IMR-90 (cell line): ENCODE data around the gene SEPSECS. TPM values are rescaled to one million over a fixed set of nuclear protein-coding genes. Genes with fewer than 3 reads are reported as not detected.

Experiments used
- ATAC-seq: fragments of 200-7000 bp; cut with Tn5 transposase; 2 replicates; pipeline ENCODE4 v1.9.1; 2020; ENCODE audit warnings: low read depth, mild to moderate bottlenecking, moderate library complexity
- BruUV-seq: library from RNA; stranded (reverse); fragments of 400-500 nt; replicated peaks from 2 replicates; lab custom pipeline; 2021; lab: Mats Ljungman, UMichigan
- CTCF ChIA-PET: fragments of 300-600 bp; formaldehyde crosslinking; extraction: SDS; loops from one replicate; lab custom pipeline; 2021; ENCODE audit warnings: antibody characterized with exemption; lab: Yijun Ruan, JAX
- POLR2A ChIA-PET: fragments of 300-600 bp; sonication (Branson Sonifier 250); formaldehyde crosslinking; loops from one replicate; lab custom pipeline; 2022; ENCODE audit warnings: antibody characterized with exemption; ENCODE audit not compliant: unreplicated experiment; lab: Charles Lee
- DNase-seq: peaks from one replicate; pipeline ENCODE4 v3.0.0; 2013
- H2AFZ ChIP-seq: replicated peaks from 2 replicates; pipeline ENCODE3; 2013; ENCODE audit warnings: low read length, mild to moderate bottlenecking; ENCODE audit not compliant: poor library complexity
- H2AK5ac ChIP-seq: 2 replicates; pipeline ENCODE4 v1.6.1; 2013; ENCODE audit warnings: low read depth, low read length, inconsistent platforms
- H2AK9ac ChIP-seq: replicated peaks from 2 replicates; pipeline ENCODE3; 2013; ENCODE audit warnings: mild to moderate bottlenecking, low read depth, low read length, moderate library complexity; ENCODE audit not compliant: poor library complexity
- H2BK120ac ChIP-seq: 2 replicates; pipeline ENCODE4 v1.6.1; 2013; ENCODE audit warnings: low read depth, low read length, inconsistent platforms
- H2BK15ac ChIP-seq: 3 replicates; pipeline ENCODE4 v1.6.1; 2013; ENCODE audit warnings: low read depth, low read length, inconsistent platforms
- H2BK20ac ChIP-seq: 2 replicates; pipeline ENCODE4 v1.6.1; 2013; ENCODE audit warnings: low read depth, mild to moderate bottlenecking, inconsistent platforms, low read length, moderate library complexity
- H2BK5ac ChIP-seq: 2 replicates; pipeline ENCODE4 v1.6.1; 2013; ENCODE audit warnings: mild to moderate bottlenecking, low read depth, low read length, inconsistent platforms; ENCODE audit not compliant: poor library complexity, severe bottlenecking
- H3K14ac ChIP-seq: replicated peaks from 2 replicates; pipeline ENCODE4 v1.6.1; 2013; ENCODE audit warnings: low read depth, low read length, inconsistent platforms
- H3K18ac ChIP-seq: 2 replicates; pipeline ENCODE4 v1.6.1; 2013; ENCODE audit warnings: low read depth, low read length, control low read depth
- H3K23ac ChIP-seq: 2 replicates; pipeline ENCODE4 v1.6.1; 2013; ENCODE audit warnings: low read depth, low read length, inconsistent platforms
- H3K27ac ChIP-seq: 2 replicates; pipeline ENCODE4 v1.5.1; 2013; ENCODE audit warnings: mild to moderate bottlenecking, control low read depth, low read length; ENCODE audit not compliant: insufficient read depth
- H3K27me3 ChIP-seq: 2 replicates; pipeline ENCODE4 v1.6.1; 2013; ENCODE audit warnings: low read length; ENCODE audit not compliant: control insufficient read depth, insufficient read depth
- H3K36me3 ChIP-seq: 2 replicates; pipeline ENCODE4 v1.6.1; 2013; ENCODE audit warnings: low read length, mixed read lengths; ENCODE audit not compliant: control insufficient read depth, insufficient read depth
- H3K4ac ChIP-seq: 2 replicates; pipeline ENCODE4 v1.6.1; 2013; ENCODE audit warnings: low read depth, low read length, inconsistent platforms
- H3K4me1 ChIP-seq: 2 replicates; pipeline ENCODE4 v1.6.1; 2013; ENCODE audit warnings: low read length, mixed read lengths; ENCODE audit not compliant: control insufficient read depth, insufficient read depth
- H3K4me2 ChIP-seq: 2 replicates; pipeline ENCODE4 v1.6.1; 2013; ENCODE audit warnings: low read depth, mild to moderate bottlenecking, control low read depth, low read length, moderate library complexity
- H3K4me3 ChIP-seq: 2 replicates; pipeline ENCODE4 v1.5.1; 2013; ENCODE audit warnings: low read depth, mild to moderate bottlenecking, control low read depth, low read length, moderate library complexity; ENCODE audit not compliant: insufficient read depth
- H3K56ac ChIP-seq: 2 replicates; pipeline ENCODE4 v1.6.1; 2013; ENCODE audit warnings: low read length, inconsistent platforms; ENCODE audit not compliant: insufficient read depth; ENCODE audit errors: extremely low read depth
- H3K79me1 ChIP-seq, 2 experiments: 2 replicates each; pipeline ENCODE4 v1.6.1; 2013; ENCODE audit warnings: low read length in 2 of 2, inconsistent platforms in 1 of 2, low read depth in 1 of 2
- H3K9ac ChIP-seq: 2 replicates; pipeline ENCODE4 v1.6.1; 2013; ENCODE audit warnings: low read depth, low read length, control low read depth
- H3K9me1 ChIP-seq: 2 replicates; pipeline ENCODE4 v1.6.1; 2013; ENCODE audit warnings: low read length, inconsistent platforms; ENCODE audit not compliant: insufficient read depth
- H3K9me3 ChIP-seq: 2 replicates; pipeline ENCODE4 v1.6.1; 2013; ENCODE audit warnings: low read length; ENCODE audit not compliant: control insufficient read depth, insufficient read depth
- H4K20me1 ChIP-seq: 2 replicates; pipeline ENCODE4 v1.6.1; 2013; ENCODE audit warnings: low read length, inconsistent platforms; ENCODE audit not compliant: insufficient read depth
- H4K5ac ChIP-seq: 2 replicates; pipeline ENCODE4 v1.6.1; 2013; ENCODE audit warnings: mild to moderate bottlenecking, low read depth, low read length, control low read depth
- H4K8ac ChIP-seq, 2 experiments: 2 replicates each; pipeline ENCODE4 v1.6.1; 2013; ENCODE audit warnings: low read depth in 2 of 2, low read length in 2 of 2, control low read depth in 1 of 2, inconsistent platforms in 1 of 2
- H4K91ac ChIP-seq: 2 replicates; pipeline ENCODE4 v1.6.1; 2013; ENCODE audit warnings: low read depth, low read length, inconsistent platforms; ENCODE audit not compliant: insufficient read depth
- CEBPB ChIP-seq: IDR thresholded peaks from 2 replicates; pipeline ENCODE4 v1.6.1; 2012; ENCODE audit warnings: low read depth, low read length, improper control_type of control experiment
- CHD1 ChIP-seq: IDR thresholded peaks from 2 replicates; pipeline ENCODE4 v1.6.1; 2012; ENCODE audit warnings: low read depth, low read length, improper control_type of control experiment
- MAFK ChIP-seq: IDR thresholded peaks from 2 replicates; pipeline ENCODE4 v1.6.1; 2012; ENCODE audit warnings: low read depth, low read length, improper control_type of control experiment
- RCOR1 ChIP-seq: IDR thresholded peaks from 2 replicates; pipeline ENCODE4 v1.6.1; 2012; ENCODE audit warnings: mild to moderate bottlenecking, low read length, improper control_type of control experiment; ENCODE audit not compliant: insufficient replicate concordance
- dilution Hi-C: fragments of 300-500 bp; cut with HindIII; formaldehyde crosslinking; loops from one replicate; pipeline ENCODE4 v1.14.3; 2018; ENCODE audit warnings: low sequenced_read_pairs; ENCODE audit not compliant: unreplicated experiment
- in situ Hi-C: fragments of 300-500 bp; cut with MboI; formaldehyde crosslinking; loops from 3 replicates; pipeline ENCODE4 v1.14.3; 2019; ENCODE audit warnings: low sequenced_read_pairs, inconsistent platforms, mixed read lengths
- intact Hi-C: fragments of 100-400 bp; cut with micrococcal nuclease; formaldehyde crosslinking; loops from 2 replicates; pipeline ENCODE4 v1.10.0; 2022
- polyA plus RNA-seq, 3 experiments: library from polyadenylated mRNA; depleted of rRNA; stranded (reverse); fragments of >200 nt; gene quantifications; 2 replicates each; pipeline ENCODE4 v1.2.3, GENCODE V29; 2012; ENCODE audit warnings: low replicate concordance in 1 of 3
- total RNA-seq: library from RNA; depleted of rRNA; stranded (reverse); fragments of >200 nt; gene quantifications from 2 replicates; pipeline ENCODE4 v1.2.3, GENCODE V29; 2012

SEPSECS gene
- total and polyA plus RNA-seq, 2 of the 4 experiments (the other 2 are of a cell fraction), result 1.7 to 5.0 TPM

GRCh38 chr4:25133132-25133531, 27.1 kb downstream of the SEPSECS start:
- no peak overlapping the region for H3K9ac ChIP-seq
- no peak overlapping the region for H3K4ac ChIP-seq
- no peaks in the 10 kb centered on the region for H3K27me3 ChIP-seq
- no peak overlapping the region for H2BK20ac ChIP-seq
- no peaks in the 10 kb centered on the region for H3K9me3 ChIP-seq
- H3K56ac ChIP-seq, result no peak overlapping the region
- H3K4me2 ChIP-seq, result no peak overlapping the region
- no peak overlapping the region for H3K14ac ChIP-seq
- H2BK5ac ChIP-seq, result no peak overlapping the region
- no peak overlapping the region for H4K91ac ChIP-seq
- dilution Hi-C loops (no loop called here), intact Hi-C loops (no loop called here), in situ Hi-C loops (no loop called here)
- no peak overlapping the region for H4K5ac ChIP-seq
- ChIA-PET POLR2A (no interaction called here), CTCF (interaction anchor here (1.9 kb wide), 1 partner anchor 11 kb away, joined by 9 read pairs; no protein-coding TSS in a partner anchor)
- no peak overlapping the region for H3K27ac ChIP-seq
- no peaks in the 10 kb centered on the region for H3K4me1 ChIP-seq
- H2BK15ac ChIP-seq, result no peak overlapping the region
- H2AFZ ChIP-seq, result no peak overlapping the region
- DNase-seq (no peak), ATAC-seq (no peak)
- H3K18ac ChIP-seq, result no peak overlapping the region
- H3K9me1 ChIP-seq, result no peaks in the 10 kb centered on the region
- H4K8ac ChIP-seq, result no peak overlapping the region
- H3K79me1 ChIP-seq, result no peaks in the 10 kb centered on the region
- H2AK5ac ChIP-seq, result no peak overlapping the region
- H3K23ac ChIP-seq, result no peak overlapping the region
- BruUV-seq, result no TSS peak
- no peaks in the 10 kb centered on the region for H4K20me1 ChIP-seq
- TF ChIP-seq RCOR1 (no peak), CHD1 (no peak), MAFK (no peak), CEBPB (no peak)
- H2AK9ac ChIP-seq, result no peak overlapping the region
- H3K4me3 ChIP-seq, result no peak overlapping the region
- H3K36me3 ChIP-seq, result no peaks in the 10 kb centered on the region
- H2BK120ac ChIP-seq, result no peak overlapping the region
